Prostate gland (tissue), 2 donors: ENCODE data around the gene ADRM1. TPM values are rescaled to one million over a fixed set of nuclear protein-coding genes. Genes with fewer than 3 reads are reported as not detected.

Experiments used
- DNase-seq: peaks from one replicate; pipeline ENCODE4 v3.0.0-alpha.2; 2019; ENCODE audit warnings: low spot score
- H3K27ac ChIP-seq, 2 donors: fragments of 200-600 bp; sonication (generic); 2 replicates each; pipeline ENCODE4 v1.5.1; 2017 to 2019
- H3K27me3 ChIP-seq: fragments of 200-600 bp; sonication (generic); replicated peaks from 2 replicates; pipeline ENCODE4 v1.5.1; 2019; ENCODE audit not compliant: insufficient read depth
- H3K36me3 ChIP-seq, 2 donors: fragments of 200-600 bp; sonication (generic); 1 replicate in 1 of 2; 2 replicates in 1 of 2; pipeline versions ENCODE4 v1.5.1 to v1.8.1; 2017 to 2019
- H3K4me1 ChIP-seq: fragments of 200-600 bp; sonication (generic); replicated peaks from 2 replicates; pipeline ENCODE4 v1.5.1; 2019
- H3K4me3 ChIP-seq, 2 donors: fragments of 200-600 bp; sonication (generic); 2 replicates each; pipeline ENCODE4 v1.5.1; 2017 to 2019
- H3K9me3 ChIP-seq: fragments of 200-600 bp; sonication (generic); 2 replicates; pipeline ENCODE4 v1.5.1; 2017
- POLR2A ChIP-seq: fragments of 450-650 bp; IDR thresholded peaks from one replicate; pipeline ENCODE4 v1.6.1; 2016; ENCODE audit warnings: antibody characterized with exemption, mild to moderate bottlenecking
- POLR2AphosphoS5 ChIP-seq: sonication (generic); formaldehyde crosslinking; IDR thresholded peaks from one replicate; pipeline ENCODE4 v1.6.1; 2017; ENCODE audit warnings: antibody characterized with exemption
- WGBS: methylation state at CpG from one replicate; pipeline ENCODE4 v1.1.5; 2018; 5-methylcytosine and 5-hydroxymethylcytosine counted together
- intact Hi-C: fragments of 100-400 bp; cut with DNase I; formaldehyde crosslinking; loops from one replicate; pipeline ENCODE4 v1.14.2; 2022
- total RNA-seq, 2 donors: library from RNA; depleted of rRNA; stranded (reverse); fragments of >200 nt; gene quantifications; one replicate each; pipeline ENCODE4 v1.1.0, GENCODE V29; 2016
- TF ChIP-seq, protein P1 (sequence below), 4 experiments: fragments of 200-600 bp in 2 of 4; fragments of 450-650 bp in 2 of 4; sonication (generic) in 2 of 4; IDR thresholded peaks; 1 replicate in 3 of 4; 2 replicates in 1 of 4; pipeline ENCODE4 v1.5.1; 2016 to 2019; ENCODE audit warnings: antibody characterized with exemption in 4 of 4, mild to moderate bottlenecking in 2 of 4, moderate library complexity in 2 of 4

The ADRM1 gene
- total RNA-seq, 2 donors from 2014 or later, result 149 to 207 TPM

- TF ChIP-seq POLR2A (no peak), POLR2AphosphoS5 (no peak)
- TF ChIP-seq, protein P1, sequence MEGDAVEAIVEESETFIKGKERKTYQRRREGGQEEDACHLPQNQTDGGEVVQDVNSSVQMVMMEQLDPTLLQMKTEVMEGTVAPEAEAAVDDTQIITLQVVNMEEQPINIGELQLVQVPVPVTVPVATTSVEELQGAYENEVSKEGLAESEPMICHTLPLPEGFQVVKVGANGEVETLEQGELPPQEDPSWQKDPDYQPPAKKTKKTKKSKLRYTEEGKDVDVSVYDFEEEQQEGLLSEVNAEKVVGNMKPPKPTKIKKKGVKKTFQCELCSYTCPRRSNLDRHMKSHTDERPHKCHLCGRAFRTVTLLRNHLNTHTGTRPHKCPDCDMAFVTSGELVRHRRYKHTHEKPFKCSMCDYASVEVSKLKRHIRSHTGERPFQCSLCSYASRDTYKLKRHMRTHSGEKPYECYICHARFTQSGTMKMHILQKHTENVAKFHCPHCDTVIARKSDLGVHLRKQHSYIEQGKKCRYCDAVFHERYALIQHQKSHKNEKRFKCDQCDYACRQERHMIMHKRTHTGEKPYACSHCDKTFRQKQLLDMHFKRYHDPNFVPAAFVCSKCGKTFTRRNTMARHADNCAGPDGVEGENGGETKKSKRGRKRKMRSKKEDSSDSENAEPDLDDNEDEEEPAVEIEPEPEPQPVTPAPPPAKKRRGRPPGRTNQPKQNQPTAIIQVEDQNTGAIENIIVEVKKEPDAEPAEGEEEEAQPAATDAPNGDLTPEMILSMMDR (IDR thresholded peaks at IDR 0.05), result no peak
- Histone ChIP-seq H3K4me1 (no peaks in the 10 kb centered on the region), H3K27me3 (no peaks in the 10 kb centered on the region), H3K9me3 (no peaks in the 10 kb centered on the region), H3K4me3 (no peak overlapping the region), H3K36me3 (peaks cover 0 to 19% of the 10 kb centered on the region in 2 donors), H3K27ac (no peak overlapping the region)
- intact Hi-C loops, result no loop called here
- DNase-seq, result no peak
- 88% methylated on average over 29 of the region's 29 CpGs for WGBS
These were observed 16.6 kb downstream of the ADRM1 start for GRCh38 chr20:62319346-62319909.

GRCh38 chr20:62320581-62321354 lies 18.0 kb downstream of the ADRM1 start:
- 86% methylated on average over 22 of the region's 22 CpGs for WGBS
- Histone ChIP-seq H3K4me1 (no peaks in the 10 kb centered on the region), H3K36me3 (peaks cover 0 to 14% of the 10 kb centered on the region in 2 donors), H3K27me3 (no peaks in the 10 kb centered on the region), H3K4me3 (no peak overlapping the region), H3K9me3 (no peaks in the 10 kb centered on the region), H3K27ac (no peak overlapping the region)
- TF ChIP-seq POLR2AphosphoS5, result no peak
- TF ChIP-seq, protein P1 (IDR thresholded peaks at IDR 0.05), result no peak
- TF ChIP-seq POLR2A, result no peak
- intact Hi-C loops, result no loop called here
- DNase-seq, result no peak

DNA sequence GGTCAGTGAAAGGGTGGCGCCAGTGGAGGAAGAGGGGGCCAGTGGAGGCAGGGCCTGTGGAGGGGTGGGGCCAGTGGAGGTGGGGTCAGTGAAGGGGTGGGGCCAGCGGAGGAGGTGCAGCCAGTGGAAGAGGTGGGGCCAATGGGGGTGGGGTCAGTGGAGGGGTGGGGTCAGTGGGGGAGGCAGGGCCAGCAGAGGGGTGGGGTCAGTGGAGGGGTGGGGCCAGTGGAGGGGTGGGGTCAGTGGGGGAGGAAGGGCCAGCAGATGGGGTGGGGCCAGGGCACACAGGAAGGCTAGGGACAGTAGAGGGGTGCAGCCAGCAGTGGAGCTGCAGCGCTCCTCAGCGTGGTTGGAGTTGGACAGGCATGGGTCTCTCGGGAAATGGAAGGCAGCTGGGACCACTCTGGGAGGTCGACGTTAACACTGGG lies 18.7 kb downstream of the ADRM1 start:
- TF ChIP-seq, protein P1 (IDR thresholded peaks at IDR 0.05), result no peak
- TF ChIP-seq POLR2AphosphoS5 (no peak), POLR2A (no peak)
- intact Hi-C loops, result no loop called here
- no peaks in the 10 kb centered on the region for H3K9me3 ChIP-seq
- no peak overlapping the region for H3K4me3 ChIP-seq
- no peak overlapping the region for H3K27ac ChIP-seq
- H3K36me3 ChIP-seq, result peaks cover 0 to 6% of the 10 kb centered on the region in 2 donors
- H3K4me1 ChIP-seq, result no peaks in the 10 kb centered on the region
- no peak for DNase-seq
- WGBS, result 87% methylated on average over 7 of the region's 7 CpGs
- no peaks in the 10 kb centered on the region for H3K27me3 ChIP-seq

DNA sequence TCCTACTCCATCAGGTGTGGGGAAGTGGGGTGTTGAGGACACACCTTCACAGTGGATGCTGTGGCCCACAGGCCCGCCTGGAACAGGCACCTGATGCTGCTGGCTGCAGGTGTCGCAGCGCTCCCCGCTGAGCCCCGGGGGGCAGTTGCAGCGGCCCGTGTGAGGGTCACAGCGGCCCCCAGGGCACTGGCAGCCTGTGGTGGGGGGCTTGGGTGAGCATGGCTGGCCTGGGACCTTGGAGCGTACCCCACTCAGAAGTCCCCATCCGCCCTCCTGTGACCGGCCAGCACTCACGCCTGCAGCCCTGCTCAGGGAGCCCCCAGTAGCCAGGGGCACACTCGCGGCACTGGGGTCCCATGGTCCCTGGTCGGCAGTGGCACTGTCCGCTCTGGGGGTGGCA lies 19.2 kb downstream of the ADRM1 start:
- Histone ChIP-seq H3K36me3 (peaks cover 0 to 3% of the 10 kb centered on the region in 2 donors), H3K9me3 (no peaks in the 10 kb centered on the region), H3K4me1 (no peaks in the 10 kb centered on the region), H3K4me3 (no peak overlapping the region), H3K27me3 (no peaks in the 10 kb centered on the region), H3K27ac (no peak overlapping the region)
- DNase-seq, result no peak
- WGBS, result 95% methylated on average over 11 of the region's 16 CpGs
- TF ChIP-seq POLR2A, result no peak
- TF ChIP-seq POLR2AphosphoS5, result no peak
- TF ChIP-seq, protein P1 (IDR thresholded peaks at IDR 0.05), result no peak
- intact Hi-C loops, result no loop called here
